Right atrium auricular region (tissue), 2 donors: ENCODE measurements around the gene LMCD1. TPM values are rescaled to one million over a fixed set of nuclear protein-coding genes. Genes with fewer than 3 reads are reported as not detected.

ENCODE experiments used
- DNase-seq: peaks from one replicate; pipeline ENCODE4 v3.0.0-alpha.2; 2019; ENCODE audit warnings: low spot score
- H3K27ac ChIP-seq, 2 donors: fragments of 200-600 bp; sonication (generic); 1 replicate in 1 of 2; 2 replicates in 1 of 2; pipeline ENCODE4 v1.5.1; 2016 to 2019
- H3K27me3 ChIP-seq, 2 donors: fragments of 200-600 bp; sonication (generic); one replicate each; pipeline versions ENCODE4 v1.5.1 to v1.6.0; 2017 to 2019
- H3K36me3 ChIP-seq: fragments of 200-600 bp; sonication (generic); one replicate; pipeline ENCODE4 v1.5.1; 2016
- H3K4me1 ChIP-seq, 2 donors: fragments of 200-600 bp; sonication (generic); one replicate each; pipeline versions ENCODE4 v1.5.1 to v1.6.0; 2017 to 2019
- H3K4me3 ChIP-seq, 2 donors: fragments of 200-600 bp; sonication (generic); 1 replicate in 1 of 2; 2 replicates in 1 of 2; pipeline ENCODE4 v1.5.1; 2017 to 2019; ENCODE audit warnings: mild to moderate bottlenecking in 1 of 2, moderate library complexity in 1 of 2
- H3K9me3 ChIP-seq, 2 donors: fragments of 200-600 bp; sonication (generic); one replicate each; pipeline ENCODE4 v1.5.1; 2019
- CTCF ChIP-seq, 2 donors: fragments of 200-600 bp; sonication (generic); IDR thresholded peaks; one replicate each; pipeline ENCODE4 v1.5.1; 2019; ENCODE audit warnings: antibody characterized with exemption in 2 of 2
- total RNA-seq, 2 donors: library from RNA; depleted of rRNA; stranded (reverse); fragments of >200 nt; gene quantifications; one replicate each; pipeline ENCODE4 v1.1.0, GENCODE V29; 2016

The LMCD1 gene
- total RNA-seq, 2 donors from 2014 or later, result 73.5 to 79.0 TPM

DNA sequence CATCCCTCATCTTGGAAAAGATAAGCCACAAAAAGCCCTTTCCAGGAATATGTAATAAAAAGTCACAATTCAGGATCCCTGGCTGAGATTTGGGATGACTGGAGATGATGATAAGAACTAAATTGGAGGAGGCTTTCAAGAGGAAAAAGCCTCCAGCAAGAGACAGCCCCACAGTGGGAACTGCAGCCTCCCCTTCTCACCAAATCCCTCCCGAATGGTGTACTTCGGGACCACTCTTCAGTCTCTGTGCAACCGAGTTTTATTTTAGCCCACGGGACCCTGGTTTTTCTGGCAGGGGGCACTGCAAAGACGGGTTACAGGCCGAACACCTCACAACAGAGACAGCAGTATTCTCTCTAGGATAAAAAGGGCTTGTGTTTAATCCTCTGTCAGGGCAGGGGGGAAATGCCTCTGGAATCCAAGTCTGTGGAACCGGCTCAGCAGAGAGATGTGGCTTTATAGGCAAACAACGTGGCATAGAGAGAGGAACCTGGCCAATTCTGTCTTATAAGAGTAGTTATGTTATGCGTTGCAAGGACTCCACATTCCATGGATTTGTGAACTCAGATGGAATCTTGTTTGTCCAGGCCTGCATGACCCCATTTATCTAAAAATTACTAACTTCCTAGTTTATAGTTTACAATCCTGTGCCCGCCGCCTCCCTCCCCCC is 1.2 kb upstream of the LMCD1 start:
- no peaks in the 10 kb centered on the region for H3K36me3 ChIP-seq
- no peak for DNase-seq
- peaks cover 0 to 56% of the 10 kb centered on the region in 2 donors for H3K4me1 ChIP-seq
- no peaks in the 10 kb centered on the region for H3K27me3 ChIP-seq
- H3K4me3 ChIP-seq, result peak overlapping the region in 1 of 2 donors; percentile 51
- H3K9me3 ChIP-seq, result no peaks in the 10 kb centered on the region
- no peak for TF ChIP-seq CTCF (IDR thresholded peaks at IDR 0.05)
- H3K27ac ChIP-seq, result peak overlapping the region; percentile 83 to 92

DNA sequence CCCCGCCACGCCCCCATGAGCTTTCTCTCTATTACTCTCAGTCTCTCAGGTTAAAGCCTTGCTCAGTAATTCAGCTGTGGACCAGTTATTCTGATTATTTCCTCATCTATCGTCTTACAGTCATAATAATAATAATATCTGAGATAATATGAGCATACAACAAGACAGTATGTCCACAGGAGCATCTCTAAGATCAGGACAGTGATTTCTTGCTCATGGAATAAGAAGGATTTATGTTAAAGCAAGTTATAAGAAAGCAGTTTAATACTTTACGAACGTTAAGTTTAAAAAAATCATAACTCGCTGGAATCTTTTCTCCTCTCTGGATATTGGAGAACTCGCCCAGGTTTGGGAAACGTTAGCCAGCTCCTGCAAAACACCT is 643 bp upstream of the LMCD1 start:
- no peak for TF ChIP-seq CTCF (IDR thresholded peaks at IDR 0.05)
- peak overlapping the region; percentile 41 to 51 for H3K4me3 ChIP-seq
- no peaks in the 10 kb centered on the region for H3K9me3 ChIP-seq
- DNase-seq, result no peak
- H3K27me3 ChIP-seq, result no peaks in the 10 kb centered on the region
- peak overlapping the region; percentile 83 to 92 for H3K27ac ChIP-seq
- no peaks in the 10 kb centered on the region for H3K36me3 ChIP-seq
- H3K4me1 ChIP-seq, result peaks cover 0 to 61% of the 10 kb centered on the region in 2 donors

- no peak for DNase-seq
- H3K4me1 ChIP-seq, result peaks cover 0 to 85% of the 10 kb centered on the region in 2 donors
- no peaks in the 10 kb centered on the region for H3K9me3 ChIP-seq
- peak overlapping the region; percentile 35 to 44 for H3K4me3 ChIP-seq
- peaks cover 19% of the 10 kb centered on the region for H3K36me3 ChIP-seq
- H3K27me3 ChIP-seq, result no peaks in the 10 kb centered on the region
- H3K27ac ChIP-seq, result peak overlapping the region; percentile 79 to 83
- no peak for TF ChIP-seq CTCF (IDR thresholded peaks at IDR 0.05)
Measured at GRCh38 chr3:8503461-8503860, 1.8 kb downstream of the LMCD1 start.

GRCh38 chr3:8503871-8504610 is 2.4 kb downstream of the LMCD1 start:
- Histone ChIP-seq H3K4me1 (peaks cover 0 to 85% of the 10 kb centered on the region in 2 donors), H3K4me3 (peak overlapping the region; percentile 35 to 44), H3K9me3 (no peaks in the 10 kb centered on the region), H3K36me3 (peaks cover 24% of the 10 kb centered on the region), H3K27me3 (no peaks in the 10 kb centered on the region), H3K27ac (peak overlapping the region; percentile 79 to 83)
- no peak for TF ChIP-seq CTCF (IDR thresholded peaks at IDR 0.05)
- DNase-seq, result no peak

- no peak for TF ChIP-seq CTCF (IDR thresholded peaks at IDR 0.05)
- Histone ChIP-seq H3K4me3 (peak overlapping the region; percentile 15 to 44), H3K4me1 (peaks cover 0 to 85% of the 10 kb centered on the region in 2 donors), H3K36me3 (peaks cover 24% of the 10 kb centered on the region), H3K9me3 (no peaks in the 10 kb centered on the region), H3K27me3 (no peaks in the 10 kb centered on the region), H3K27ac (peak overlapping the region; percentile 79 to 83)
- no peak for DNase-seq
Measured at GRCh38 chr3:8504611-8504973, 3.0 kb downstream of the LMCD1 start.
